ENCODE data around the gene AGTR1. TPM values are rescaled to one million over a fixed set of nuclear protein-coding genes. Genes with fewer than 3 reads are reported as not detected.

AGTR1 gene
- total and polyA plus RNA-seq, 2 of the 13 experiments (the other 11 are each of a cell fraction or from before 2014, with no cell fraction given) = 0.64 to 1.5 TPM

- TF ChIP-seq FOXO4 (CRISPR knock-in tag; conservative IDR thresholded peaks at IDR 0.05) = no peak
Measured at GRCh38 chr3:148729476-148730055, 31.9 kb downstream of the AGTR1 start (continued).

- 69% methylated on average over 3 of the region's 3 CpGs for WGBS (ENCODE audit: low lambda C conversion rate)
- H3K4me1 ChIP-seq (ENCODE audit: insufficient read depth, low read length) = no peaks in the 10 kb centered on the region
- ChIA-PET CTCF (ENCODE audit: low intra/inter-chr PET ratio, low total read pairs) (no interaction called here), POLR2A (no interaction called here)
- no peaks in the 10 kb centered on the region for H3K27me3 ChIP-seq (ENCODE audit: control insufficient read depth in 1 of 2, insufficient read depth in 2 of 2, low read length in 2 of 2)
- no peak overlapping the region for H3K27ac ChIP-seq (ENCODE audit: extremely low read length, insufficient read depth, low read length)
- TF ChIP-seq NFIC (IDR thresholded peaks at IDR 0.05; ENCODE audit: low read length) = no peak
- H3K9me3 ChIP-seq (ENCODE audit: low read length) = no peaks in the 10 kb centered on the region
- H2AFZ ChIP-seq (ENCODE audit: low read length) = no peak overlapping the region
- no peak overlapping the region for H3K4me3 ChIP-seq (replicated peaks in 1 of 3; ENCODE audit: insufficient read depth in 1 of 3, low read depth in 2 of 3, low read length in 3 of 3)
- no peak for FAIRE-seq
- H3K9ac ChIP-seq (ENCODE audit: insufficient read depth, low read depth, low read length) = no peak overlapping the region
- H3K36me3 ChIP-seq (replicated peaks in 1 of 2; ENCODE audit: control insufficient read depth in 1 of 2, insufficient read depth in 2 of 2, low read length in 2 of 2) = no peaks in the 10 kb centered on the region
- no peaks in the 10 kb centered on the region for H4K20me1 ChIP-seq (ENCODE audit: insufficient read depth, low read length)
- in situ Hi-C loops (cut with HindIII; ENCODE audit: extremely low pct_ligation_motif_present, low pct_unique_long_range_greater_than_20kb) = no loop called here
- no peak for ATAC-seq
- no TSS peak for BruUV-seq (replicated peaks)
- intact Hi-C loops (cut with micrococcal nuclease; ENCODE audit: unreplicated experiment) = no loop called here
- H3K4me2 ChIP-seq (ENCODE audit: low read depth, low read length) = no peak overlapping the region
- DNase-seq (ENCODE audit: low spot score) = no peak
- H3K79me2 ChIP-seq (ENCODE audit: insufficient read depth, low read length) = no peaks in the 10 kb centered on the region
Measured at GRCh38 chr3:148730676-148731075, 33.0 kb downstream of the AGTR1 start.

- no peak for DNase-seq (ENCODE audit: low spot score)
- no peaks in the 10 kb centered on the region for H3K27me3 ChIP-seq (ENCODE audit: control insufficient read depth in 1 of 2, insufficient read depth in 2 of 2, low read length in 2 of 2)
- POLR2A ChIA-PET = no interaction called here
- H3K9ac ChIP-seq (ENCODE audit: insufficient read depth, low read depth, low read length) = no peak overlapping the region
- 34% methylated on average over 2 of the region's 2 CpGs for WGBS (ENCODE audit: low lambda C conversion rate)
- no TSS peak for BruUV-seq (replicated peaks)
- H3K4me3 ChIP-seq (replicated peaks in 1 of 3; ENCODE audit: insufficient read depth in 1 of 3, low read depth in 2 of 3, low read length in 3 of 3) = no peak overlapping the region
- intact Hi-C loops (cut with micrococcal nuclease; ENCODE audit: unreplicated experiment) (no loop called here), in situ Hi-C loops (cut with HindIII; ENCODE audit: extremely low pct_ligation_motif_present, low pct_unique_long_range_greater_than_20kb) (no loop called here)
- no peaks in the 10 kb centered on the region for H4K20me1 ChIP-seq (ENCODE audit: insufficient read depth, low read length)
- H3K27ac ChIP-seq (ENCODE audit: extremely low read length, insufficient read depth, low read length) = no peak overlapping the region
- no peak overlapping the region for H3K4me2 ChIP-seq (ENCODE audit: low read depth, low read length)
- no peaks in the 10 kb centered on the region for H3K9me3 ChIP-seq (ENCODE audit: low read length)
- ATAC-seq = no peak
- H3K79me2 ChIP-seq (ENCODE audit: insufficient read depth, low read length) = no peaks in the 10 kb centered on the region
- H2AFZ ChIP-seq (ENCODE audit: low read length) = no peak overlapping the region
- FAIRE-seq = no peak
- CTCF ChIA-PET (ENCODE audit: low intra/inter-chr PET ratio, low total read pairs) = no interaction called here
- H3K4me1 ChIP-seq (ENCODE audit: insufficient read depth, low read length) = no peaks in the 10 kb centered on the region
- H3K36me3 ChIP-seq (replicated peaks in 1 of 2; ENCODE audit: control insufficient read depth in 1 of 2, insufficient read depth in 2 of 2, low read length in 2 of 2) = no peaks in the 10 kb centered on the region
- TF ChIP-seq ZNF639 (CRISPR knock-in tag; conservative IDR thresholded peaks at IDR 0.05) (no peak), CCDC6 (CRISPR knock-in tag; IDR thresholded peaks at IDR 0.05) (no peak), TAF15 (IDR thresholded peaks at IDR 0.05; ENCODE audit: low read depth, low read length, poor library complexity, severe bottlenecking) (no peak), EP300 (IDR thresholded peaks at IDR 0.05; ENCODE audit: low read depth in 2 of 2, low read length in 2 of 2) (no peak), EP300 (CRISPR knock-in tag; IDR thresholded peaks at IDR 0.05; ENCODE audit: borderline replicate concordance) (no peak), ZNF326 (CRISPR knock-in tag; IDR thresholded peaks at IDR 0.05; ENCODE audit: borderline replicate concordance) (no peak), FOXK1 (CRISPR knock-in tag; IDR thresholded peaks at IDR 0.05; ENCODE audit: borderline replicate concordance, low read depth) (no peak), MEIS2 (CRISPR knock-in tag; IDR thresholded peaks at IDR 0.05) (no peak), KLF9 (CRISPR knock-in tag; IDR thresholded peaks at IDR 0.05; ENCODE audit: low read depth) (no peak), RARG (CRISPR knock-in tag; IDR thresholded peaks at IDR 0.05; ENCODE audit: low read depth) (no peak), DBP (CRISPR knock-in tag; IDR thresholded peaks at IDR 0.05; ENCODE audit: not compliant biosample characterization) (no peak)
Measured at GRCh38 chr3:148735597-148735996, 37.9 kb downstream of the AGTR1 start.
